ENCODE results near the gene GGCX.
"Not testable (repeated sequence)": the region's sequence is repeated elsewhere in the genome, so short reads cannot be mapped to it uniquely, and the experiment has no call there.

The GGCX gene

GRCh38 chr2:85594715-85595300 lies 33.5 kb upstream of the GGCX start:
- in situ Hi-C loops (cut with MboI; ENCODE audit: low sequenced_read_pairs) = no loop called here

GRCh38 chr2:85593023-85593422 lies 31.7 kb upstream of the GGCX start:
- in situ Hi-C loops (cut with MboI; ENCODE audit: low sequenced_read_pairs) = no loop called here

- in situ Hi-C loops (cut with MboI; ENCODE audit: low sequenced_read_pairs) = not testable (repeated sequence)
Observed at GRCh38 chr2:85592299-85592698, 31.0 kb upstream of the GGCX start.

- in situ Hi-C loops (cut with MboI; ENCODE audit: low sequenced_read_pairs) = no loop called here
Observed at GRCh38 chr2:85591563-85591962, 30.3 kb upstream of the GGCX start.

GRCh38 chr2:85590950-85591349 lies 29.7 kb upstream of the GGCX start:
- in situ Hi-C loops (cut with MboI; ENCODE audit: low sequenced_read_pairs) = no loop called here

GRCh38 chr2:85589982-85590791 lies 28.9 kb upstream of the GGCX start:
- in situ Hi-C loops (cut with MboI; ENCODE audit: low sequenced_read_pairs) = no loop called here

GRCh38 chr2:85589181-85589580 lies 27.9 kb upstream of the GGCX start:
- in situ Hi-C loops (cut with MboI; ENCODE audit: low sequenced_read_pairs) = no loop called here

GRCh38 chr2:85588645-85589044 lies 27.4 kb upstream of the GGCX start:
- in situ Hi-C loops (cut with MboI; ENCODE audit: low sequenced_read_pairs) = no loop called here

- in situ Hi-C loops (cut with MboI; ENCODE audit: low sequenced_read_pairs) = no loop called here
Observed at GRCh38 chr2:85588236-85588635, 26.9 kb upstream of the GGCX start.

GRCh38 chr2:85585781-85586105 lies 24.4 kb upstream of the GGCX start:
- in situ Hi-C loops (cut with MboI; ENCODE audit: low sequenced_read_pairs) = no loop called here

- in situ Hi-C loops (cut with MboI; ENCODE audit: low sequenced_read_pairs) = no loop called here
Observed at GRCh38 chr2:85584857-85585780, 23.8 kb upstream of the GGCX start.

- in situ Hi-C loops (cut with MboI; ENCODE audit: low sequenced_read_pairs) = no loop called here
Observed at GRCh38 chr2:85584354-85584856, 23.1 kb upstream of the GGCX start, which contains the start of gene VAMP5. VAMP5 (plus strand) TSS chr2:85584431; CDS start chr2:85584491, 60 bp downstream.

GRCh38 chr2:85583667-85584353 lies 22.5 kb upstream of the GGCX start:
- in situ Hi-C loops (cut with MboI; ENCODE audit: low sequenced_read_pairs) = no loop called here

- in situ Hi-C loops (cut with MboI; ENCODE audit: low sequenced_read_pairs) = no loop called here
Observed at GRCh38 chr2:85582492-85582891, 21.2 kb upstream of the GGCX start.

- in situ Hi-C loops (cut with MboI; ENCODE audit: low sequenced_read_pairs) = no loop called here
Observed at GRCh38 chr2:85580206-85580605, 18.9 kb upstream of the GGCX start.

- in situ Hi-C loops (cut with MboI; ENCODE audit: low sequenced_read_pairs) = no loop called here
Observed at GRCh38 chr2:85579266-85579935, 18.1 kb upstream of the GGCX start.

- in situ Hi-C loops (cut with MboI; ENCODE audit: low sequenced_read_pairs) = no loop called here
Observed at GRCh38 chr2:85578243-85579180, 17.2 kb upstream of the GGCX start.

- in situ Hi-C loops (cut with MboI; ENCODE audit: low sequenced_read_pairs) = no loop called here
Observed at GRCh38 chr2:85577386-85578242, 16.3 kb upstream of the GGCX start, which contains the start of gene VAMP8. VAMP8 (plus strand) TSS chr2:85577586; CDS start chr2:85577647, 61 bp downstream.

Data from HL-60/S4 treated with phorbol 12-myristate 13-acetate at 8.2 ng/mL for 4 days and 3 days (cell line).